ENCODE measurements around the gene PLXNA4.

DNA sequence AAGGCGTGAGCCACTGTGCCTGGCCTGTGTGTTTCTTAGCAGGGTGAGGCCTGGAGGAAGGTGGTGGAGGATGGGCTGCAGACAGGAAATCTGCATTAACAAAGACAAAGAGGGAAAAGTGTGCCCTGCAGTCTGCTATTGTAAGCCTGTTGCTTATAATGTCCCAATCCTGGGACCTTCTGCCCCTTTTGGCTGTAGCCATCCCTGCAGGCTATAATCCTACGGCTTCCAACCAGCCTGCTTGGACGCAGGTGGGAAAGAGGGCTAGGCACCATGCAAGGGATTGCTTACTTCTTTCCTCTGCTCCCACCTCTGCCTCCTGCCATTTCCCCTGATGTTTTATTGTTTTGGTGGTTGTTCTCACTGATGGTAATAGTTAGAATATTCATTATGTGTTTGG, 434.3 kb downstream of the PLXNA4 start:
- TF ChIP-seq, protein P1, sequence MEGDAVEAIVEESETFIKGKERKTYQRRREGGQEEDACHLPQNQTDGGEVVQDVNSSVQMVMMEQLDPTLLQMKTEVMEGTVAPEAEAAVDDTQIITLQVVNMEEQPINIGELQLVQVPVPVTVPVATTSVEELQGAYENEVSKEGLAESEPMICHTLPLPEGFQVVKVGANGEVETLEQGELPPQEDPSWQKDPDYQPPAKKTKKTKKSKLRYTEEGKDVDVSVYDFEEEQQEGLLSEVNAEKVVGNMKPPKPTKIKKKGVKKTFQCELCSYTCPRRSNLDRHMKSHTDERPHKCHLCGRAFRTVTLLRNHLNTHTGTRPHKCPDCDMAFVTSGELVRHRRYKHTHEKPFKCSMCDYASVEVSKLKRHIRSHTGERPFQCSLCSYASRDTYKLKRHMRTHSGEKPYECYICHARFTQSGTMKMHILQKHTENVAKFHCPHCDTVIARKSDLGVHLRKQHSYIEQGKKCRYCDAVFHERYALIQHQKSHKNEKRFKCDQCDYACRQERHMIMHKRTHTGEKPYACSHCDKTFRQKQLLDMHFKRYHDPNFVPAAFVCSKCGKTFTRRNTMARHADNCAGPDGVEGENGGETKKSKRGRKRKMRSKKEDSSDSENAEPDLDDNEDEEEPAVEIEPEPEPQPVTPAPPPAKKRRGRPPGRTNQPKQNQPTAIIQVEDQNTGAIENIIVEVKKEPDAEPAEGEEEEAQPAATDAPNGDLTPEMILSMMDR (IDR thresholded peaks at IDR 0.05), result no peak
- TF ChIP-seq POLR2A (IDR thresholded peaks at IDR 0.05), result no peak
